ENCODE measurements around the gene NUCKS1. TPM values are rescaled to one million over a fixed set of nuclear protein-coding genes. Genes with fewer than 3 reads are reported as not detected.

Gene NUCKS1
- total RNA-seq, 1 experiment from 2014 or later = 237 TPM

- no peak overlapping the region for H2AFZ ChIP-seq (ENCODE audit: low read depth, low read length, poor library complexity, severe bottlenecking)
- RAD21 ChIA-PET (ENCODE audit: low non-redundant PET in 1 of 2, low total read pairs in 2 of 2, uncharacterized antibody in 2 of 2, unreplicated experiment in 2 of 2) = no interaction called here
- H3K27me3 ChIP-seq (ENCODE audit: insufficient read depth, low read length) = no peaks in the 10 kb centered on the region
- DNase-seq (ENCODE audit: low read depth, low spot score) = no peak
- no peaks in the 10 kb centered on the region for H3K4me1 ChIP-seq (ENCODE audit: control insufficient read depth in 1 of 2, insufficient read depth in 2 of 2, low read length in 2 of 2)
- H3K27ac ChIP-seq (ENCODE audit: low read depth, low read length) = no peak overlapping the region
- POLR2A ChIA-PET = no interaction called here
- H3K9ac ChIP-seq (ENCODE audit: low read length) = no peak overlapping the region
- TF ChIP-seq TCF7L2 (IDR thresholded peaks at IDR 0.05; ENCODE audit: borderline replicate concordance, extremely low read depth, insufficient read depth, insufficient read length) (no peak), EZH2phosphoT487 (IDR thresholded peaks at IDR 0.05; ENCODE audit: borderline replicate concordance) (no peak), ELF1 (IDR thresholded peaks at IDR 0.05; ENCODE audit: borderline replicate concordance, low read depth) (no peak), SP1 (IDR thresholded peaks at IDR 0.05; ENCODE audit: low read depth) (no peak), SIN3A (IDR thresholded peaks at IDR 0.05; ENCODE audit: low read depth) (no peak), CBX3 (IDR thresholded peaks at IDR 0.05; ENCODE audit: low read depth) (no peak), JUND (IDR thresholded peaks at IDR 0.05) (no peak), YY1 (IDR thresholded peaks at IDR 0.05; ENCODE audit: extremely low read depth, insufficient replicate concordance, low read depth, low read length) (no peak), SRF (IDR thresholded peaks at IDR 0.05; ENCODE audit: low read depth) (no peak), FOSL1 (IDR thresholded peaks at IDR 0.05; ENCODE audit: low read depth) (no peak), MAX (IDR thresholded peaks at IDR 0.05) (no peak), CTCF (IDR thresholded peaks at IDR 0.05 in 2 of 3, conservative IDR thresholded peaks at IDR 0.05 in 1 of 3; ENCODE audit: borderline replicate concordance in 1 of 3, insufficient read depth in 1 of 3, low read depth in 2 of 3, low read length in 2 of 3) (no peak), EZH2 (IDR thresholded peaks at IDR 0.05) (no peak)
- H3K4me3 ChIP-seq (replicated peaks in 1 of 2; ENCODE audit: low read depth in 1 of 2, low read length in 2 of 2) = no peak overlapping the region
- CTCF ChIA-PET = interaction anchor here (0.9 to 6.8 kb wide), 2 partner anchors 24 to 56 kb away, joined by 3 to 163 read pairs; no protein-coding TSS in a partner anchor
- no peak for ATAC-seq
- no peaks in the 10 kb centered on the region for H3K9me3 ChIP-seq (ENCODE audit: control insufficient read depth in 1 of 2, insufficient read depth in 1 of 2, low read depth in 1 of 2, low read length in 2 of 2)
- no peaks in the 10 kb centered on the region for H3K9me2 ChIP-seq (ENCODE audit: insufficient read depth)
- intact Hi-C loops (cut with micrococcal nuclease) = no loop called here
- peaks cover 43 to 45% of the 10 kb centered on the region in 2 experiments for H3K36me3 ChIP-seq (ENCODE audit: control insufficient read depth in 1 of 2, insufficient read depth in 2 of 2, low read length in 2 of 2)
- no peak overlapping the region for H3K4me2 ChIP-seq (ENCODE audit: low read length)
- H3K79me2 ChIP-seq (ENCODE audit: insufficient read depth, low read length) = no peaks in the 10 kb centered on the region
- BruUV-seq (replicated peaks) = no TSS peak
- peaks cover 5% of the 10 kb centered on the region; the same call in 1 of the 2 replicates for H4K20me1 ChIP-seq (ENCODE audit: insufficient read depth)
Measured at GRCh38 chr1:205714906-205715246, 35.1 kb downstream of the NUCKS1 start.
